Parathyroid adenoma (tissue), 2 donors: ENCODE measurements around the gene GHR.

Experiments
- H2AFZ ChIP-seq: fragments of 300-600 bp; sonication (generic); one replicate; pipeline ENCODE4 v1.7.0; 2017; ENCODE audit warnings: antibody characterized with exemption, mild to moderate bottlenecking
- H3K27ac ChIP-seq: fragments of 300-600 bp; sonication (generic); one replicate; pipeline ENCODE4 v1.7.0; 2017
- H3K27me3 ChIP-seq: fragments of 300-600 bp; sonication (generic); one replicate; pipeline ENCODE4 v1.7.0; 2017; ENCODE audit warnings: low read length; ENCODE audit not compliant: control insufficient read depth, insufficient read depth
- H3K36me3 ChIP-seq: fragments of 300-600 bp; sonication (generic); one replicate; pipeline ENCODE4 v1.7.0; 2017; ENCODE audit warnings: low read length; ENCODE audit not compliant: control insufficient read depth, insufficient read depth
- H3K4me1 ChIP-seq: fragments of 300-600 bp; sonication (generic); one replicate; pipeline ENCODE4 v1.7.0; 2017; ENCODE audit warnings: control low read depth
- H3K4me2 ChIP-seq: fragments of 300-600 bp; sonication (generic); one replicate; pipeline ENCODE4 v1.7.0; 2017; ENCODE audit warnings: low read length
- H3K4me3 ChIP-seq: fragments of 300-600 bp; sonication (generic); one replicate; pipeline ENCODE4 v1.7.0; 2017; ENCODE audit warnings: low read depth, low read length
- H3K79me2 ChIP-seq: fragments of 300-600 bp; sonication (generic); one replicate; pipeline ENCODE4 v1.7.0; 2017; ENCODE audit warnings: control low read depth
- H3K9ac ChIP-seq: fragments of 300-600 bp; sonication (generic); one replicate; pipeline ENCODE4 v1.7.0; 2017; ENCODE audit warnings: mild to moderate bottlenecking
- H3K9me3 ChIP-seq: fragments of 300-600 bp; sonication (generic); one replicate; pipeline ENCODE4 v1.7.0; 2017; ENCODE audit warnings: low read length; ENCODE audit not compliant: control insufficient read depth
- CTCF ChIP-seq: fragments of 300-600 bp; sonication (generic); IDR thresholded peaks from one replicate; pipeline ENCODE4 v1.7.0; 2017; ENCODE audit warnings: antibody characterized with exemption, mild to moderate bottlenecking
- donor health status: primary hyperparathyroidism.

GHR gene

GRCh38 chr5:42526179-42526578, 102.9 kb downstream of the GHR start:
- no peak overlapping the region for H3K4me2 ChIP-seq
- no peak overlapping the region for H3K4me3 ChIP-seq
- no peaks in the 10 kb centered on the region for H3K27me3 ChIP-seq
- H3K36me3 ChIP-seq: no peaks in the 10 kb centered on the region
- H2AFZ ChIP-seq: no peak overlapping the region
- H3K27ac ChIP-seq: no peak overlapping the region
- H3K79me2 ChIP-seq: no peaks in the 10 kb centered on the region
- no peaks in the 10 kb centered on the region for H3K9me3 ChIP-seq
- TF ChIP-seq CTCF: no peak
- H3K9ac ChIP-seq: no peak overlapping the region
- H3K4me1 ChIP-seq: no peaks in the 10 kb centered on the region

DNA sequence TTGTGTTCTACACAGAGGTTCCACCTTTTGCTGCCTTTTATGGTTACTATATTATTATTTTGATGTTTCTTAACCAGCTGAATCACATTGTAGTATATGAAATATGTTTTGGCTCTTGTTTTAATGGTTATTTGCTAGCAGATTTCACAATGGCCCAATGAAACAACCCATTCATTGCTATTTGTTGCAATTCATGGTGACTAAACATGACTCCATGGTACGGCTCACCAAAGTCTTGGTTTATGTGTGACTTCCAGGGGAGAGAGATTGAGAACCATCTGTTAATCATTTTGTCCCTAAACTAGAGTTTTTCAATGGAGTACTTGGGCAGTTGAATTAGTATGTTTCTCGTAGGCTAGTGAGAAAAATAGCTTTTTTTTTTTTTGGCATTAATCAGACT, 108.4 kb downstream of the GHR start:
- Histone ChIP-seq H3K4me3 (no peak overlapping the region), H2AFZ (no peak overlapping the region), H3K9me3 (no peaks in the 10 kb centered on the region), H3K4me2 (no peak overlapping the region), H3K27ac (no peak overlapping the region), H3K9ac (no peak overlapping the region), H3K79me2 (no peaks in the 10 kb centered on the region), H3K4me1 (no peaks in the 10 kb centered on the region), H3K36me3 (no peaks in the 10 kb centered on the region), H3K27me3 (no peaks in the 10 kb centered on the region)
- TF ChIP-seq CTCF: no peak

- H3K79me2 ChIP-seq: peaks cover 13% of the 10 kb centered on the region
- no peaks in the 10 kb centered on the region for H3K9me3 ChIP-seq
- H3K9ac ChIP-seq: no peak overlapping the region
- H3K4me3 ChIP-seq: no peak overlapping the region
- no peaks in the 10 kb centered on the region for H3K27me3 ChIP-seq
- no peak overlapping the region for H2AFZ ChIP-seq
- H3K4me1 ChIP-seq: peaks cover 3% of the 10 kb centered on the region
- no peaks in the 10 kb centered on the region for H3K36me3 ChIP-seq
- H3K27ac ChIP-seq: no peak overlapping the region
- no peak for TF ChIP-seq CTCF
- H3K4me2 ChIP-seq: no peak overlapping the region
These were observed 118.9 kb downstream of the GHR start for GRCh38 chr5:42542106-42542505.

DNA sequence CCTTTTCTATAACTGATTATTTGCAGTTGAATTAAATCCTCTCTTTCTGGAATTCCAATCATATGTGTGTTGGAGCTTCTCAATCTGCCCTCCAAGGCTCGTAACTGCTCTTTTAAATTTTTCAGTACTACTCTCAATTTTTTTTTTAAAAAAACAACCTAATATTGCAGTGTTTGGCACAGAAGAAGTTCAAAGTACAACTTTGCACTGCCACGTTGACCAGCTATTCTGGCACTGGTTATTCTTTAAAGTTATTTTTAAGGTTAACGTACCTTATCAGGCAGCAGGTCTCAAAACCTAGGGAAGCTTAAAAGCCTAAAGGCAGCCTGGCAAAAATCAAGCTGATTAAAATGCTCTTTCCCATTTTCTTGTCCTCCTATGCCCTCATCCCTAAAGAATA, 120.5 kb downstream of the GHR start:
- no peaks in the 10 kb centered on the region for H3K9me3 ChIP-seq
- H3K9ac ChIP-seq: no peak overlapping the region
- H3K4me1 ChIP-seq: peaks cover 3% of the 10 kb centered on the region
- H3K4me3 ChIP-seq: no peak overlapping the region
- TF ChIP-seq CTCF: no peak
- peaks cover 11% of the 10 kb centered on the region for H3K79me2 ChIP-seq
- H2AFZ ChIP-seq: no peak overlapping the region
- H3K27ac ChIP-seq: no peak overlapping the region
- no peak overlapping the region for H3K4me2 ChIP-seq
- no peaks in the 10 kb centered on the region for H3K36me3 ChIP-seq
- H3K27me3 ChIP-seq: no peaks in the 10 kb centered on the region

DNA sequence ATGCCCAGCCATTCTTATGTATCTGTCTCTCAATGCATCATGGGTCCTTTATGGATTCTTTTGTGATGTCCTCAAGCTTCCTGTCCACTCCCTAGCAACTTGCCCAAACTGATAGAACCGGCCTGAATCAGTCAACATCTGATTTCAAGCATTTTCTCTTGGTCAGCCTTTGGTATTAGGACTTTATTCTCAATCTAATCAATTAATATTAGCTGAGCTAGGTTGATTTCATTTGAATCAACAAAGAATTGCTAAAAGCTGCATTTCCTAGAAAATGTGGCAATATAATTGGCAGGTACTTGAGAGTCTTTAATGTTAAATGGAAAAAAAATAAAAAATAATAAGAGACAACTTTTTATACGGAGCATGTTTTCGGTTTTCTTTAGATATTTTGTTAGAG, 121.8 kb downstream of the GHR start:
- TF ChIP-seq CTCF: no peak
- Histone ChIP-seq H3K4me1 (peaks cover 3% of the 10 kb centered on the region), H3K27me3 (no peaks in the 10 kb centered on the region), H3K9ac (no peak overlapping the region), H3K79me2 (peaks cover 7% of the 10 kb centered on the region), H3K4me3 (no peak overlapping the region), H2AFZ (no peak overlapping the region), H3K4me2 (no peak overlapping the region), H3K36me3 (no peaks in the 10 kb centered on the region), H3K27ac (no peak overlapping the region), H3K9me3 (no peaks in the 10 kb centered on the region)
